HEK293 (cell line): ENCODE results near the gene CCNI2.

ENCODE experiments used
- BCL11B ChIP-seq: fragments of 450-650 bp; formaldehyde crosslinking; IDR thresholded peaks from 2 replicates; pipeline ENCODE4 v1.5.1; 2016; ENCODE audit warnings: low read depth, missing biosample characterization, missing genetic modification characterization
- REST ChIP-seq: fragments of 450-650 bp; formaldehyde crosslinking; IDR thresholded peaks from 2 replicates; pipeline ENCODE4 v1.5.1; 2016; ENCODE audit warnings: missing biosample characterization, missing genetic modification characterization
- ZNF48 ChIP-seq: fragments of 450-650 bp; formaldehyde crosslinking; IDR thresholded peaks from 2 replicates; pipeline ENCODE4 v1.5.1; 2016; ENCODE audit warnings: missing biosample characterization, missing genetic modification characterization
- ZNF747 ChIP-seq: fragments of 450-650 bp; formaldehyde crosslinking; IDR thresholded peaks from 2 replicates; pipeline ENCODE4 v1.5.1; 2016; ENCODE audit warnings: missing biosample characterization, missing genetic modification characterization

- TF ChIP-seq REST (tag by site-specific recombination) (no peak), ZNF48 (tag by site-specific recombination) (no peak), ZNF747 (no peak), BCL11B (tag by site-specific recombination) (no peak)
These were observed 19.5 kb downstream of the CCNI2 start for GRCh38 chr5:132766806-132767055.
